ENCODE measurements around the gene LCOR.
"Not testable (repeated sequence)": the region's sequence is repeated elsewhere in the genome, so short reads cannot be mapped to it uniquely, and the experiment has no call there.

LCOR gene

GRCh38 chr10:96831867-96832720 lies at the start of gene LCOR:
Gene LCOR, plus strand, starts transcription at chr10:96832298. Its CDS starts 116,760 bp downstream, at chr10:96949058.
- peak; percentile 76 for DNase-seq (ENCODE audit: low read depth)

- DNase-seq (ENCODE audit: low read depth) = no peak
These were observed 47.8 kb upstream of the LCOR start for GRCh38 chr10:96784253-96784652.

- DNase-seq (ENCODE audit: low read depth) = no peak
These were observed 42.5 kb upstream of the LCOR start for GRCh38 chr10:96789571-96790108.

- no peak for DNase-seq (ENCODE audit: low read depth)
These were observed 40.2 kb upstream of the LCOR start for GRCh38 chr10:96791902-96792301.

- no peak for DNase-seq (ENCODE audit: low read depth)
These were observed 37.0 kb upstream of the LCOR start for GRCh38 chr10:96794836-96795733.

- DNase-seq (ENCODE audit: low read depth) = no peak
These were observed 34.6 kb upstream of the LCOR start for GRCh38 chr10:96797485-96797884.

GRCh38 chr10:96803288-96803664 lies 28.8 kb upstream of the LCOR start:
- DNase-seq (ENCODE audit: low read depth) = no peak

GRCh38 chr10:96814264-96814663 lies 17.8 kb upstream of the LCOR start:
- DNase-seq (ENCODE audit: low read depth) = no peak

GRCh38 chr10:96818971-96819370 lies 13.1 kb upstream of the LCOR start:
- DNase-seq (ENCODE audit: low read depth) = not testable (repeated sequence)

- no peak for DNase-seq (ENCODE audit: low read depth)
These were observed 11.3 kb upstream of the LCOR start for GRCh38 chr10:96820765-96821164.

GRCh38 chr10:96826438-96826837 lies 5.7 kb upstream of the LCOR start:
- no peak for DNase-seq (ENCODE audit: low read depth)

GRCh38 chr10:96828609-96829008 lies 3.5 kb upstream of the LCOR start:
- no peak for DNase-seq (ENCODE audit: low read depth)

GRCh38 chr10:96829029-96829773 lies 2.9 kb upstream of the LCOR start:
- DNase-seq (ENCODE audit: low read depth) = no peak

GRCh38 chr10:96830511-96831199 lies 1.4 kb upstream of the LCOR start:
- peak; percentile 64 for DNase-seq (ENCODE audit: low read depth)

GRCh38 chr10:96831200-96831866 lies 765 bp upstream of the LCOR start:
- no peak for DNase-seq (ENCODE audit: low read depth)

- peak; percentile 81 for DNase-seq (ENCODE audit: low read depth)
These were observed 672 bp downstream of the LCOR start for GRCh38 chr10:96832721-96833219.

GRCh38 chr10:96833220-96834001 lies 1.3 kb downstream of the LCOR start:
- DNase-seq (ENCODE audit: low read depth) = no peak

GRCh38 chr10:96834120-96834519 lies 2.0 kb downstream of the LCOR start:
- no peak for DNase-seq (ENCODE audit: low read depth)

GRCh38 chr10:96835899-96836298 lies 3.8 kb downstream of the LCOR start:
- no peak for DNase-seq (ENCODE audit: low read depth)

GRCh38 chr10:96838529-96838928 lies 6.4 kb downstream of the LCOR start:
- no peak for DNase-seq (ENCODE audit: low read depth)

All from activated T-helper 1 cell treated with Interleukin-2 at 50 U/mL for 16 hours (primary cell).